Stomach (tissue), 4 donors: ENCODE results near the gene PJA2.

Experiments used
- CTCF ChIP-seq, 7 experiments: fragments of 450-650 bp in 4 of 7; fragments of 200-600 bp in 3 of 7; sonication (generic) in 3 of 7; IDR thresholded peaks; one replicate each; pipeline ENCODE4 v1.5.1; 2016 to 2019; ENCODE audit warnings: antibody characterized with exemption in 7 of 7, control low read depth in 2 of 7, mild to moderate bottlenecking in 1 of 7
- POLR2A ChIP-seq, 4 donors: fragments of 450-650 bp; IDR thresholded peaks; one replicate each; pipeline ENCODE4 v1.6.1; 2016; ENCODE audit warnings: antibody characterized with exemption in 4 of 4, control low read depth in 2 of 4, mild to moderate bottlenecking in 1 of 4, moderate library complexity in 1 of 4

GRCh38 chr5:109364977-109365376 lies 44.8 kb downstream of the PJA2 start:
- no peak for TF ChIP-seq CTCF (IDR thresholded peaks at IDR 0.05)
- no peak for TF ChIP-seq POLR2A (IDR thresholded peaks at IDR 0.05)
